SH-SY5Y (cell line): ENCODE results near the gene MGAT4C.

Source experiments
- GATA2 ChIP-seq: IDR thresholded peaks from 2 replicates; pipeline ENCODE4 v1.6.1; 2011; ENCODE audit warnings: mild to moderate bottlenecking, low read depth, low read length
- GATA3 ChIP-seq: IDR thresholded peaks from 2 replicates; pipeline ENCODE4 v1.6.1; 2011; ENCODE audit warnings: low read depth, mild to moderate bottlenecking, low read length, moderate library complexity

GRCh38 chr12:86261578-86261977 lies 5.4 kb upstream of the MGAT4C start:
- TF ChIP-seq GATA2, result no peak
- no peak for TF ChIP-seq GATA3
